Neuronal stem cell (in vitro differentiated cells): ENCODE data around the gene MAML2.
A peak's percentile ranks its signal among the peaks of the same experiment; 100 is the strongest.

ENCODE experiments used
- DNase-seq: peaks from one replicate; pipeline ENCODE4 v3.0.0-alpha.2; 2013; ENCODE audit warnings: low spot score
- H2AFZ ChIP-seq: one replicate; pipeline ENCODE4 v1.6.1; 2013; ENCODE audit warnings: mild to moderate bottlenecking, low read length, inconsistent platforms
- H2AK5ac ChIP-seq: 2 replicates; pipeline ENCODE4 v1.6.1; 2013; ENCODE audit warnings: low read depth, mild to moderate bottlenecking, inconsistent platforms, low read length, moderate library complexity, mixed read lengths
- H2BK120ac ChIP-seq: 2 replicates; pipeline ENCODE4 v1.6.1; 2013; ENCODE audit warnings: low read depth, mild to moderate bottlenecking, inconsistent platforms, low read length, moderate library complexity, mixed read lengths
- H2BK12ac ChIP-seq: one replicate; pipeline ENCODE4 v1.6.1; 2013; ENCODE audit warnings: low read length, inconsistent platforms
- H2BK15ac ChIP-seq: 2 replicates; pipeline ENCODE4 v1.6.1; 2013; ENCODE audit warnings: mild to moderate bottlenecking, low read length, inconsistent platforms, mixed read lengths
- H2BK5ac ChIP-seq: one replicate; pipeline ENCODE4 v1.6.1; 2013; ENCODE audit warnings: inconsistent platforms, mild to moderate bottlenecking, low read length, moderate library complexity
- H3K14ac ChIP-seq: one replicate; pipeline ENCODE4 v1.6.1; 2013; ENCODE audit warnings: low read length, inconsistent platforms
- H3K18ac ChIP-seq: 2 replicates; pipeline ENCODE4 v1.6.1; 2013; ENCODE audit warnings: low read length, inconsistent platforms
- H3K23ac ChIP-seq: 2 replicates; pipeline ENCODE4 v1.6.1; 2013; ENCODE audit warnings: low read depth, mild to moderate bottlenecking, mixed read lengths, low read length, inconsistent platforms; ENCODE audit not compliant: poor library complexity
- H3K27ac ChIP-seq: replicated peaks from 3 replicates; pipeline ENCODE4 v1.5.1; 2013; ENCODE audit warnings: low read length, inconsistent platforms
- H3K27me3 ChIP-seq, 3 experiments: 2 replicates each; pipeline ENCODE4 v1.6.1; 2013; ENCODE audit warnings: low read length in 3 of 3, mild to moderate bottlenecking in 2 of 3, inconsistent platforms in 1 of 3, low read depth in 1 of 3, mixed read lengths in 1 of 3, moderate library complexity in 1 of 3; ENCODE audit not compliant: control insufficient read depth in 3 of 3, insufficient read depth in 3 of 3
- H3K36me3 ChIP-seq, 2 donors: replicated peaks in 1 of 2; 2 replicates each; pipeline ENCODE4 v1.6.1; 2013; ENCODE audit warnings: low read length in 2 of 2; ENCODE audit not compliant: control insufficient read depth in 2 of 2, insufficient read depth in 2 of 2
- H3K4ac ChIP-seq: 2 replicates; pipeline ENCODE4 v1.6.1; 2013; ENCODE audit warnings: inconsistent platforms, mild to moderate bottlenecking, low read length, moderate library complexity
- H3K4me1 ChIP-seq, 2 donors: 1 replicate in 1 of 2; 2 replicates in 1 of 2; pipeline ENCODE4 v1.6.1; 2013; ENCODE audit warnings: low read length in 2 of 2, low read depth in 1 of 2; ENCODE audit not compliant: control insufficient read depth in 2 of 2, insufficient read depth in 1 of 2
- H3K4me2 ChIP-seq: one replicate; pipeline ENCODE4 v1.6.1; 2013; ENCODE audit warnings: mild to moderate bottlenecking, low read length, inconsistent platforms; ENCODE audit not compliant: insufficient read depth, poor library complexity, severe bottlenecking
- H3K4me3 ChIP-seq, 2 donors: 2 replicates each; pipeline ENCODE4 v1.5.1; 2013; ENCODE audit warnings: low read length in 2 of 2, mild to moderate bottlenecking in 2 of 2, inconsistent platforms in 1 of 2, moderate library complexity in 1 of 2
- H3K79me1 ChIP-seq: one replicate; pipeline ENCODE4 v1.6.1; 2013; ENCODE audit warnings: low read depth, mild to moderate bottlenecking, inconsistent platforms, low read length, moderate library complexity
- H3K9ac ChIP-seq: one replicate; pipeline ENCODE4 v1.6.1; 2013; ENCODE audit warnings: mild to moderate bottlenecking, low read depth, low read length, inconsistent platforms; ENCODE audit not compliant: poor library complexity
- H3K9me3 ChIP-seq, 2 donors: replicated peaks in 1 of 2; 2 replicates each; pipeline versions ENCODE3 to v1.6.1; 2013; ENCODE audit warnings: low read length in 2 of 2, mild to moderate bottlenecking in 2 of 2, inconsistent platforms in 1 of 2, low read depth in 1 of 2, mixed read lengths in 1 of 2, moderate library complexity in 1 of 2; ENCODE audit not compliant: control insufficient read depth in 2 of 2, insufficient read depth in 1 of 2
- H4K8ac ChIP-seq: one replicate; pipeline ENCODE4 v1.6.1; 2013; ENCODE audit warnings: low read depth, mild to moderate bottlenecking, inconsistent platforms, low read length, moderate library complexity
- H4K91ac ChIP-seq: one replicate; pipeline ENCODE4 v1.6.1; 2013; ENCODE audit warnings: low read length, low read depth, mild to moderate bottlenecking, inconsistent platforms; ENCODE audit not compliant: poor library complexity
- WGBS, 2 donors: extraction: QIAGEN DNeasy Blood & Tissue Kit; methylation state at CpG; one replicate each; pipeline ENCODE4 v1.1.7; 2013; ENCODE audit warnings: missing lambda C conversion rate in 2 of 2, mixed read lengths in 1 of 2; ENCODE audit not compliant: insufficient read length in 2 of 2, insufficient replicate concordance in 1 of 2; ENCODE audit errors: extremely low coverage in 2 of 2; 5-methylcytosine and 5-hydroxymethylcytosine counted together

MAML2 gene

GRCh38 chr11:96227244-96227643, 115.8 kb downstream of the MAML2 start:
- Histone ChIP-seq H2BK15ac (no peak overlapping the region), H2BK12ac (no peak overlapping the region), H2BK5ac (no peak overlapping the region), H3K9me3 (peaks cover 0 to 4% of the 10 kb centered on the region in 2 donors), H3K79me1 (no peaks in the 10 kb centered on the region), H3K4me3 (no peak overlapping the region), H2AFZ (no peak overlapping the region), H4K8ac (no peak overlapping the region), H3K23ac (no peak overlapping the region), H2AK5ac (no peak overlapping the region), H3K9ac (no peak overlapping the region), H3K27me3 (no peaks in the 10 kb centered on the region), H3K4ac (no peak overlapping the region), H3K14ac (no peak overlapping the region), H2BK120ac (no peak overlapping the region), H3K27ac (no peak overlapping the region), H3K36me3 (no peaks in the 10 kb centered on the region), H3K18ac (no peak overlapping the region), H4K91ac (no peak overlapping the region), H3K4me2 (no peak overlapping the region), H3K4me1 (peaks cover 2 to 7% of the 10 kb centered on the region in 2 donors)
- DNase-seq, result no peak
- no CpG with 5 or more reads among the region's 1 CpG for WGBS, 2 donors

DNA sequence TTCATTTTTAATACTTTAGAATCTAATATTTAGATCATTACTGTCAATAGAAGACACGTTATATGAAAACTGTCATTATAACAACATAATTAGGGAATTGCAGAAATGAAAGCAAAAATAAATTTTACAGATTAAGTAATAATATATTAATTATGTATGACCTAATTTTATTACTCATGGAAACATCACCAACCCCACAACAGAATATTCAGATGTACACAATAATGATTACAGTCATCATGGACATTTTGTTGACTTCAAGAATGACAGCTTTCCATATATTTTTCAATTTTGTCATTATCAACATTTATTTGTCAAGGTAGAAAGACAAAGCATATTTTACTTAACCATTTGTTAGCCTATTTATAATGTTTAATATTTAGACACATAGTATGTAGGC, 119.9 kb downstream of the MAML2 start:
- Histone ChIP-seq H2BK120ac (no peak overlapping the region), H3K9me3 (no peaks in the 10 kb centered on the region), H3K4me1 (peaks cover 5 to 12% of the 10 kb centered on the region in 2 donors), H3K4me2 (no peak overlapping the region), H2BK15ac (no peak overlapping the region), H2BK12ac (no peak overlapping the region), H3K14ac (no peak overlapping the region), H3K23ac (no peak overlapping the region), H3K18ac (no peak overlapping the region), H3K4me3 (no peak overlapping the region), H2AFZ (no peak overlapping the region), H4K8ac (no peak overlapping the region), H3K27ac (no peak overlapping the region), H3K36me3 (no peaks in the 10 kb centered on the region), H4K91ac (no peak overlapping the region), H3K27me3 (no peaks in the 10 kb centered on the region), H2AK5ac (no peak overlapping the region), H3K9ac (no peak overlapping the region), H2BK5ac (no peak overlapping the region), H3K4ac (no peak overlapping the region), H3K79me1 (no peaks in the 10 kb centered on the region)
- no CpG with 5 or more reads among the region's 1 CpG for WGBS, 2 donors
- no peak for DNase-seq

DNA sequence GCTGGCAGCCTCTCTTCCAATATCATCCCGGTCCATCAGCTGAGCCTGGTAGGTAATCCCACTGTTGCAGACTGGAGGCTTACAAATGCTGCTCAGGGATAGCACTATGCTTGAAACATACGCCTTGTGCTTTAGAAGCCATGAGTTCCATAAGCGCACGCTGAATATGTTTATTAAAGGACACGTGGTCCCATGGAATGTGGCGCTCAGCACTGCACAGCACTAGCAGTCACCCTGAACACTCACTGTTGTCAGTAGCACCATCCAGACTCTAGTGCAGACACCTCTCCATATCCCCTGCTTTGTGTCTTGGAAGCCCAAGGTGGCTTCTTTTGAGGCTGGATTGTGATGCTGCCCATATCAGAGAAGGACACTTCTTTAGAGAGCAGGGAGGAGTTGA, 120.9 kb downstream of the MAML2 start:
- Histone ChIP-seq H2BK120ac (peak overlapping the region; percentile 65), H3K9me3 (no peaks in the 10 kb centered on the region), H3K4ac (no peak overlapping the region), H3K9ac (no peak overlapping the region), H3K4me2 (no peak overlapping the region), H2BK12ac (no peak overlapping the region), H3K79me1 (no peaks in the 10 kb centered on the region), H3K4me1 (peaks cover 5 to 15% of the 10 kb centered on the region in 2 donors), H2BK15ac (no peak overlapping the region), H3K4me3 (no peak overlapping the region), H2AK5ac (peak overlapping the region; percentile 35), H3K27me3 (no peaks in the 10 kb centered on the region), H3K14ac (no peak overlapping the region), H3K27ac (no peak overlapping the region), H2AFZ (no peak overlapping the region), H3K23ac (no peak overlapping the region), H2BK5ac (no peak overlapping the region), H3K18ac (peak overlapping the region; percentile 25), H4K8ac (no peak overlapping the region), H3K36me3 (no peaks in the 10 kb centered on the region), H4K91ac (no peak overlapping the region)
- no peak for DNase-seq
- no CpG with 5 or more reads among the region's 6 CpGs for WGBS, 2 donors

DNA sequence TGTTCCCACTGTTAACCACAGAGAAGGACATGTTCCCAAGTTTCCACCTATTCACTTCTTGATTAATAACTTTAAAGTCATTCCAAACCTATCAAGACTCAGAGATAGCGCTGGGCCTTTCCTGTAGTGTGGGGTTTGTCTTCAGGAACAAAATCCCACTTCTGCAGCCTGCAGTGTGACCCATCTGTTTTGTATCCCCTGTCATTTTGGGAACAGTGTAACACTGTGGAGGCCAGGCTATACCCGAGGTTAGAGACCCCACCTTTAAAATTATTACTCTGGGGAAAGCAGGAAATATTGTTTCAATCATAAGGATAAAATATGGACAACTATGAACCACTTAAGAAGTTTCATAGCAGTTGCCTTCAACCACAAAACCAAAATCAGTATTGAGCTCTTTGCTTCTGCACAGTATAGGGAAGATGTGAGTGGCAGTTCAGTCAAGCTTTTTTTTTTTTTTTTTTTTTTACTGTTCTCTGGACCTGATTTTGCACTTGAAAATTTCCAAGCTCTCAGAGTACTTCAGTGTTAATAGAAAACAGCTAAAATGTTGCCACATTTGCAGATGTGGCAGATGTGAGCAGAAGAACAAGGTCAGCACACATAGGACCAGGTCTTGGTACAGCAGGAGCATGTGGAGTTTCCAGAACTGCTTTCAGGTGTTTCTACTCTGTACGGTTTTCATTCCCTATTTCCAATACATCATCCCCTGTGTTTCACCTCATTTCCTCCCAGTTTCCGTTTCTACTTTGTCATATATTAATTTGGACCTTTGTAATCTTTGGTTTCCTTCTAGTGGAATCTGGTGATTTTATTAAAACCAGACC, 121.5 kb downstream of the MAML2 start:
- no peak for DNase-seq
- Histone ChIP-seq H3K9me3 (no peaks in the 10 kb centered on the region), H3K14ac (no peak overlapping the region), H3K18ac (no peak overlapping the region), H2BK120ac (no peak overlapping the region), H3K23ac (no peak overlapping the region), H2BK15ac (no peak overlapping the region), H3K36me3 (no peaks in the 10 kb centered on the region), H3K4ac (no peak overlapping the region), H2AFZ (no peak overlapping the region), H3K27ac (no peak overlapping the region), H4K91ac (no peak overlapping the region), H3K9ac (no peak overlapping the region), H2AK5ac (no peak overlapping the region), H3K4me2 (no peak overlapping the region), H3K79me1 (no peaks in the 10 kb centered on the region), H2BK12ac (no peak overlapping the region), H2BK5ac (no peak overlapping the region), H3K4me3 (no peak overlapping the region), H3K27me3 (no peaks in the 10 kb centered on the region), H4K8ac (no peak overlapping the region), H3K4me1 (peaks cover 8 to 18% of the 10 kb centered on the region in 2 donors)
- no CpG with 5 or more reads among the region's 4 CpGs for WGBS, 2 donors
